ENCODE results near the gene RIBC1. TPM values are rescaled to one million over a fixed set of nuclear protein-coding genes. Genes with fewer than 3 reads are reported as not detected.
A peak's percentile ranks its signal among the peaks of the same experiment; 100 is the strongest.

The RIBC1 gene
- total and polyA plus RNA-seq, 9 of the 15 experiments (the other 6 are each of a cell fraction or from before 2014, with no cell fraction given): 0.07 to 0.51 (median 0.44) TPM

- no peak overlapping the region for H3K27ac ChIP-seq (ENCODE audit: extremely low read depth, low read depth, low read length)
- peaks cover 6 to 11% of the 10 kb centered on the region in 2 experiments; a peak in 3 of 5 replicates for H3K4me1 ChIP-seq (replicated peaks in 1 of 2; ENCODE audit: control insufficient read depth in 2 of 2, insufficient read depth in 2 of 2, low read length in 2 of 2)
- BruUV-seq (replicated peaks): no TSS peak
- H3K36me3 ChIP-seq (ENCODE audit: control insufficient read depth, insufficient read depth, low read length): no peaks in the 10 kb centered on the region
- peak overlapping the region in 1 of 2 experiments; percentile 79; a peak in 2 of 4 replicates for H3K9ac ChIP-seq (ENCODE audit: insufficient read depth in 1 of 2, low read depth in 2 of 2, low read length in 2 of 2)
- WGBS (ENCODE audit: insufficient coverage, low coverage, missing lambda C conversion rate): 21% methylated on average over 25 of the region's 39 CpGs
- H3K4me3 ChIP-seq: no peak overlapping the region
- intact Hi-C loops (cut with micrococcal nuclease): no loop called here
- TF ChIP-seq NFYB (IDR thresholded peaks at IDR 0.05; ENCODE audit: extremely low read depth, insufficient read length) (no peak), SETDB1 (IDR thresholded peaks at IDR 0.05; ENCODE audit: low read length) (no peak), TRIM24 (IDR thresholded peaks at IDR 0.05) (no peak), TBL1XR1 (IDR thresholded peaks at IDR 0.05; ENCODE audit: low read length in 2 of 2) (no peak), ZNF695 (CRISPR knock-in tag; IDR thresholded peaks at IDR 0.05) (no peak), FOXO4 (CRISPR knock-in tag; IDR thresholded peaks at IDR 0.05) (no peak)
- H3K9me1 ChIP-seq (ENCODE audit: control insufficient read depth, insufficient read depth, low read length): no peaks in the 10 kb centered on the region
- CTCF ChIA-PET (ENCODE audit: low intra/inter-chr PET ratio): no interaction called here
- no peaks in the 10 kb centered on the region for H4K20me1 ChIP-seq (replicated peaks; ENCODE audit: control insufficient read depth, insufficient read depth, low read length)
- DNase-seq (ENCODE audit: extremely low read depth in 1 of 4, low spot score in 3 of 4): no peak
- POLR2A ChIA-PET: no interaction called here
- H3K27me3 ChIP-seq (ENCODE audit: control insufficient read depth in 2 of 2, insufficient read depth in 2 of 2, low read length in 2 of 2): no peaks in the 10 kb centered on the region; a peak in 2 of 5 replicates
- H3K4me2 ChIP-seq (ENCODE audit: insufficient read depth, low read length): peak overlapping the region; percentile 29
- ATAC-seq: 0 out of 3 replicates have a peak, but pooled peaks have one; percentile 21
- in situ Hi-C loops (cut with MboI): no loop called here
- peak overlapping the region; percentile 38; the same call in 1 of the 2 replicates for H2AFZ ChIP-seq (ENCODE audit: low read depth, low read length)
- FAIRE-seq: no peak
- H3K79me2 ChIP-seq (ENCODE audit: control insufficient read depth, insufficient read depth, low read length): no peaks in the 10 kb centered on the region
- H3K9me3 ChIP-seq (replicated peaks; ENCODE audit: control insufficient read depth, insufficient read depth, low read depth, low read length): no peaks in the 10 kb centered on the region
These were observed 18.2 kb downstream of the RIBC1 start for GRCh38 chrX:53440621-53441517.
